ENCODE measurements around the gene DAG1. TPM values are rescaled to one million over a fixed set of nuclear protein-coding genes. Genes with fewer than 3 reads are reported as not detected.

DAG1 gene
- total RNA-seq, result 10 to 100 TPM; 10.8 to 14.4 TPM

DNA sequence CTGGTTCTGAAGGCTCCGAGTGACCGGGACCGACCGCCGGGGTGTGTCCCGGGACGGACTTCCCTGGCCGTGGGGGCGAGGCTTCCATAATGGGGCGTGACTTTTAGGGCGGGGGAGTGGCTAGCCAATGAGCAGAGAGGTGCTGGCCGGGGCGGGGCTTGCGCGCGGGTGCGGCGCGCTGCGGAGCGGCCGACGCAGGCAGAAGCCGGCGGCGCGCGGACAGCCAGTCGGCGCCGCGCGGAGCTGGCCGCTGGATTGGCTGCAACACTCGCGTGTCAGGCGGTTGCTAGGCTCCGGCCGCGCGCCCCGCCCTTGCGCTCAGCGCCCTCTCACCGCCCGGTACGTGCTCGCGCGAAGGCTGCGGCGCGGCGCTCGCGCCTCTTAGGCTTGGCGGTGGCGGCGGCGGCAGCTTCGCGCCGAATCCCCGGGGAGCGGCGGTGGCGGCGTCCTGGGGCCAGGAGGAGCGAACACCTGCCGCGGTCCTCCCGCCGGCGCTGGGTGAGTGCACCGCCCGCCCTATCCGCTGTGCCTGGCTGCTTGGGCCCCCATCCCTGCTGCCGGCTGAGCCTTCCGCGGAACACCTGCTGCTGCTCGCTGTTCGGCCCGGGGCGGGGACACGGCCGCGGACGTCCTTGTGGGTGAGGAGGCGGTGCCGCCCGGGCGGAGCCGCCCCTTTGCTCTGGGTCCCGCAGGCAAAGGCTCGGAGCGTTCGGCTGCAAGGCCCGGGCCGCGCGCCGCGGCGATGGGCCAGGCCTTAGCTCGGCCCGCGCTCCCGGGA is at the start of gene DAG1:
TSS of gene DAG1 (plus strand) at position 332 of the 778 bp plus-strand sequence. CDS start 40,268 bp downstream, outside the sequence.
- DNase-seq (peak; percentile 96), ATAC-seq (peak; percentile 94)
- TF ChIP-seq, protein P1, sequence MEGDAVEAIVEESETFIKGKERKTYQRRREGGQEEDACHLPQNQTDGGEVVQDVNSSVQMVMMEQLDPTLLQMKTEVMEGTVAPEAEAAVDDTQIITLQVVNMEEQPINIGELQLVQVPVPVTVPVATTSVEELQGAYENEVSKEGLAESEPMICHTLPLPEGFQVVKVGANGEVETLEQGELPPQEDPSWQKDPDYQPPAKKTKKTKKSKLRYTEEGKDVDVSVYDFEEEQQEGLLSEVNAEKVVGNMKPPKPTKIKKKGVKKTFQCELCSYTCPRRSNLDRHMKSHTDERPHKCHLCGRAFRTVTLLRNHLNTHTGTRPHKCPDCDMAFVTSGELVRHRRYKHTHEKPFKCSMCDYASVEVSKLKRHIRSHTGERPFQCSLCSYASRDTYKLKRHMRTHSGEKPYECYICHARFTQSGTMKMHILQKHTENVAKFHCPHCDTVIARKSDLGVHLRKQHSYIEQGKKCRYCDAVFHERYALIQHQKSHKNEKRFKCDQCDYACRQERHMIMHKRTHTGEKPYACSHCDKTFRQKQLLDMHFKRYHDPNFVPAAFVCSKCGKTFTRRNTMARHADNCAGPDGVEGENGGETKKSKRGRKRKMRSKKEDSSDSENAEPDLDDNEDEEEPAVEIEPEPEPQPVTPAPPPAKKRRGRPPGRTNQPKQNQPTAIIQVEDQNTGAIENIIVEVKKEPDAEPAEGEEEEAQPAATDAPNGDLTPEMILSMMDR (IDR thresholded peaks at IDR 0.05), result no peak
- Mint-ChIP-seq H3K27ac (peak within 1 kb of the TSS; percentile 83), H3K27me3 (no peaks in the 10 kb centered on the region), H3K4me3 (peak within 1 kb of the TSS; percentile 94), H3K4me1 (ENCODE audit: low read depth) (peaks cover 19% of the 10 kb centered on the region), H3K36me3 (ENCODE audit: low read depth) (peaks cover 7% of the 10 kb centered on the region), H3K9me3 (no peaks in the 10 kb centered on the region)
- POLR2A ChIA-PET, result interaction anchor here (0.9 to 2.6 kb wide), 10 partner anchors 16 to 449 kb away, joined by 3 to 14 read pairs (median 3); partner anchors contain the start of genes NICN1, QRICH1 and USP4
- CTCF ChIA-PET, result interaction anchor here (0.7 to 2.0 kb wide), 8 partner anchors 10 to 299 kb away, joined by 3 to 7 read pairs (median 4); partner anchors contain the start of genes KLHDC8B and USP4
- intact Hi-C loops (cut with micrococcal nuclease), result no loop called here

DNA sequence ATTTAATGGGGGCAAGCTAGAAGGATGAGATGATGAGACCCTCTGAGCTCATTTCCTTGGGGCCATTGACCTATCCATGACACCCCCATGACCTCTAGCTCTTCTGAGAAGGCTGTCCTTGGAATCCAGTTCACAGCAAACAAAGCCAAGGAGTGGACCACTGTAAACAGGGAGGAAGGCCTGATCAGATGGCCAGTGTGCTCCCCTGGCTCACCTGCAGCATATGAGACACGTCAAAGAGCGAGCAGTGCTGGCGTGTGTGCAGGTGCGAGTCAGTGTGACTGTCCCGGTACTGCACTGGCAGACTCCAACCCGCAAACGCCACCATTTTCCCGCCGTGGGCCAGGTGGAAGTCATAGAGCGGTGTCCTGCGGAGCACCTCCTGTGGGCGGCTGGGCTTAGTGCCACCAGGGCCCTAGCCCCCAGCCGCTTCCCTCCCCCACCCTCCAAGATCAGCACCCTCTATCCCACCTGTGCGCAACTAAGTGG is 48.1 kb upstream of the DAG1 start:
- DNase-seq, result no peak
- H3K36me3 Mint-ChIP-seq (ENCODE audit: low read depth), result peaks cover 16% of the 10 kb centered on the region
- H3K27ac Mint-ChIP-seq, result no peak overlapping the region
- ATAC-seq, result no peak
- ChIA-PET CTCF (interaction anchor here (1.0 kb wide), 1 partner anchor 251 kb away, joined by 3 read pairs; the partner anchor contains the start of gene KLHDC8B), POLR2A (interaction anchor here (1.1 to 3.0 kb wide), 5 partner anchors 8 to 82 kb away, joined by 3 to 18 read pairs (median 4); partner anchors contain the start of genes RHOA, TCTA and USP4)
- intact Hi-C loops (cut with micrococcal nuclease), result no loop called here
- peaks cover 43% of the 10 kb centered on the region for H3K4me1 Mint-ChIP-seq (ENCODE audit: low read depth)
- TF ChIP-seq, protein P1 (IDR thresholded peaks at IDR 0.05), result no peak
- H3K27me3 Mint-ChIP-seq, result no peaks in the 10 kb centered on the region
- H3K9me3 Mint-ChIP-seq, result no peaks in the 10 kb centered on the region
- peak overlapping the region; percentile 27 for H3K4me3 Mint-ChIP-seq

DNA sequence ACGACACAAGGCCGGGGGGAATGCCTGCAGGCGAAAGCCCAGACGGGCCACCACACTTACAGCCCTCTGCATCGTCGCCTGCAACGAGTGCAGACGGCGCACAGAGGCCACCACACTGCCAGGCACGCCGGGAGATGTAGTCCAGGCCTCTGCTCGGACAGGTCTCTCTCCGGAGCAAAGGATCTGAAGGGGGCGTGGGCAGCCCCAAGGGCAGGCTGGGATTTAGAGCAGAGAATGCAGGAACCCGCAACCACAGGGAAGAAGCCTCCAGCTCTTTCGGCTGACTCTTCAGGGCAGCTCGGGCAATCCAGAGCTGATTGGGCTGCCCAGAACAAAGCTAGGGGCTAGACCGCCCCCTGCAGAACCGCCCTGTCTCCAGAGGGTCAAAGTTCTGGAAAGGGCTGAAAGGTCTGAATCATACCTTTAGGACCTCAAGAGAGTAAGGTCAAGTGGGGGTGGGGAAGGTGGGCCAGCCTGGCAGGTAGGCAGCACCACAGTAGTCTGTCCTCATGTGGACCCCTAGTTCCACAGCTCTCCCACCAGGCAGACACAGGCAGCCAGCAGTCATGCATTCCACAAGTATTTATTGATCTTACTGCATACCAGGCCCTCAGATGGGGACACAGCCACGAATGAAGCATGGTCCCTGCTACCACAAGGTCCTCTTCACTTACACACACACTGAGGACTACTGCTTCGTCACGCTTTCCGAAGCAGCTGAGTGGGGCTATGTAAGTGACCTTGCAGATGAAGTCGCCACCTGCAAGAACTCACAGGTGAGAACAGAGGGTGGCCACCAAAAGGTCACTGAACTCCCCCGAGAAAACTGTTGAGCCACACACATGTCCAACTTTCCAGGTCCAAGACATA is 47.5 kb upstream of the DAG1 start, which contains the start of gene AMT:
TSS of gene AMT (minus strand) at position 95 of the 870 bp plus-strand sequence. CDS start at position 72, 23 bp downstream.
- Mint-ChIP-seq H3K9me3 (no peaks in the 10 kb centered on the region), H3K36me3 (ENCODE audit: low read depth) (peaks cover 11% of the 10 kb centered on the region), H3K27me3 (no peaks in the 10 kb centered on the region), H3K4me3 (peak within 1 kb of the TSS; percentile 27), H3K27ac (no peak within 1 kb of the TSS), H3K4me1 (ENCODE audit: low read depth) (peaks cover 37% of the 10 kb centered on the region)
- DNase-seq, result no peak
- no peak for ATAC-seq
- CTCF ChIA-PET, result no interaction called here
- TF ChIP-seq, protein P1 (IDR thresholded peaks at IDR 0.05), result no peak
- intact Hi-C loops (cut with micrococcal nuclease), result no loop called here
- POLR2A ChIA-PET, result interaction anchor here (0.9 to 3.0 kb wide), 5 partner anchors 9 to 83 kb away, joined by 3 to 18 read pairs (median 4); partner anchors contain the start of genes RHOA, TCTA and USP4

DNA sequence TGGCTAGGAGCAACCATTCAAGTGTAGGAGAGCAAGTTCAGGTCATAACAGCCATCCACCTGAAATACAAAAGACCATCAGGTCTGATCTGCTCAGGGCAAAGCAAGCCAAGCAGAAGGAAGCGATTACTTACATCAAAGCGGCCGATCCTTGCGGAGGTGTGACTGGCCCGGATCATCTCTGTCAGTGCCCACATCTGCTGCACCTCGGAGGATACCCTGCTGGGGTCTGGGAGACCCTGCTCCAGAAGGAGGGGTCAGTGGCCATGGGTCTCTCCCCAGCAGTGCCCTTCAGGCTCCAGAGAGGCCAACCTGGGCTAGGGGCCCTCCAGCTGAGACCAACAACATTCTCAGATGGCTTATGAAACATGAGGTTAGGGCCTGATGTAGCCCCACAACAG is 45.3 kb upstream of the DAG1 start:
- Mint-ChIP-seq H3K27ac (no peak overlapping the region), H3K4me3 (no peak overlapping the region), H3K4me1 (ENCODE audit: low read depth) (peaks cover 39% of the 10 kb centered on the region), H3K9me3 (no peaks in the 10 kb centered on the region), H3K36me3 (ENCODE audit: low read depth) (peaks cover 6% of the 10 kb centered on the region), H3K27me3 (no peaks in the 10 kb centered on the region)
- DNase-seq, result no peak
- TF ChIP-seq, protein P1 (IDR thresholded peaks at IDR 0.05), result no peak
- no peak for ATAC-seq
- POLR2A ChIA-PET, result interaction anchor here (2.6 kb wide), 1 partner anchor 13 kb away, joined by 10 read pairs; the partner anchor contains the start of genes RHOA and TCTA
- CTCF ChIA-PET, result interaction anchor here (1.3 to 1.4 kb wide), 2 partner anchors 9 to 24 kb away, joined by 4 to 6 read pairs; no protein-coding TSS in a partner anchor
- intact Hi-C loops (cut with micrococcal nuclease), result no loop called here

Measured in activated CD8-positive, alpha-beta T cell treated with anti-CD3 and anti-CD28 coated beads for 36 hours (primary cell).